ENCODE data around the gene DNMT3A. TPM values are rescaled to one million over a fixed set of nuclear protein-coding genes. Genes with fewer than 3 reads are reported as not detected.

DNMT3A gene
- total and polyA plus RNA-seq, 2 experiments from 2014 or later: 2.5 to 18.4 TPM

- H4K20me1 ChIP-seq (ENCODE audit: insufficient read depth): no peaks in the 10 kb centered on the region
- peak; percentile 25 for DNase-seq
- H3K9ac ChIP-seq: no peak overlapping the region
- H2AFZ ChIP-seq: no peak overlapping the region
- H3K27me3 ChIP-seq (replicated peaks; ENCODE audit: insufficient read depth): no peaks in the 10 kb centered on the region
- H3K4me1 ChIP-seq (ENCODE audit: insufficient read depth): peaks cover 16% of the 10 kb centered on the region
- H3K9me3 ChIP-seq (ENCODE audit: low read depth): no peaks in the 10 kb centered on the region
- H3F3A ChIP-seq (ENCODE audit: insufficient read depth): no peaks in the 10 kb centered on the region
- no peak overlapping the region for H3K4me3 ChIP-seq
- H3K79me2 ChIP-seq (ENCODE audit: insufficient read depth): no peaks in the 10 kb centered on the region
- H3K9me2 ChIP-seq (ENCODE audit: insufficient read depth): no peaks in the 10 kb centered on the region
- in situ Hi-C loops (cut with MboI): no loop called here
- no peak overlapping the region for H3K27ac ChIP-seq
- WGBS, 2 experiments (ENCODE audit: low coverage in 1 of 2, low lambda C conversion rate in 2 of 2, missing lambda C conversion rate in 2 of 2): 8 to 24% methylated on average over 2 of the region's 2 CpGs
- H3K4me2 ChIP-seq (ENCODE audit: unreplicated experiment): no peak overlapping the region
- no peaks in the 10 kb centered on the region for H3K36me3 ChIP-seq (ENCODE audit: low read depth)
- TF ChIP-seq EZH2 (IDR thresholded peaks at IDR 0.05; ENCODE audit: insufficient read depth, poor library complexity, severe bottlenecking) (no peak), EZH2phosphoT487 (IDR thresholded peaks at IDR 0.05; ENCODE audit: insufficient read depth, low read depth) (no peak)
These were observed 6.1 kb upstream of the DNMT3A start for GRCh38 chr2:25347846-25348245.

DNA sequence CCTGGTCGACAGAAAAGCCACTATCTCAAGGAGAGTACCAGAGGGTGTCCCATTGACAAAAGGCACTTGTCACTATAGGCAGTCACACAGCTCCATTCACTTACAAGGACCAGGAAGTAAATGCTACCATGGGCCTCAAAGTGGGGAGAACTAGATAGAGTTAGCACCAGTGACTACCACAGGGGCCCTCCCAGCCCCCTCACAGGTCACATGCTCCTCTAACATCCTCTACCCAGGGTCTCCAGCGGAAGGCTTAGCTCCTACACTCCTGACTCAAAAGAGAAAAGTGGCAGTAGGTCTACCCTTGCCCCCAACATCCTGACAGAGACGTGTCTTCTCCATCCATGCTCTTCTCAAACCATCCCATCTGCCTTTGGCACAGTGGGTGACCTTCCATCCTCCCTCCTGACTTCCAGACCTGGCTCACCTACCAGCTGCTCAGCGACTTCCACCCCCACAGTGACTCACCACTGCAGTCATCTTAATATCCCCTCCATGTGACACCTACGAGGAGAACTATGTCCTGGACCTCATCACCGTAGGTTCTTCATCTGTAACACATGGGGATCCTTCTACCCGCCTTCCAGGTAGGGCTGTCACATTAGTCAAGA lies 5.6 kb upstream of the DNMT3A start:
- in situ Hi-C loops (cut with MboI): no loop called here
- H3K4me1 ChIP-seq (ENCODE audit: insufficient read depth): peaks cover 16% of the 10 kb centered on the region
- WGBS, 2 experiments (ENCODE audit: low coverage in 1 of 2, low lambda C conversion rate in 2 of 2, missing lambda C conversion rate in 2 of 2): 61 to 64% methylated on average over 7 of the region's 7 CpGs

GRCh38 chr2:25343187-25343825 lies 1.6 kb upstream of the DNMT3A start:
- no peak overlapping the region for H3K9ac ChIP-seq
- H3K4me3 ChIP-seq: no peak overlapping the region
- no peak overlapping the region for H2AFZ ChIP-seq
- peaks cover 8% of the 10 kb centered on the region; the same call in 1 of the 2 replicates for H3K4me1 ChIP-seq (ENCODE audit: insufficient read depth)
- H4K20me1 ChIP-seq (ENCODE audit: insufficient read depth): no peaks in the 10 kb centered on the region
- no peak overlapping the region for H3K27ac ChIP-seq
- no peaks in the 10 kb centered on the region for H3K36me3 ChIP-seq (ENCODE audit: low read depth)
- 87 to 88% methylated on average over 20 to 21 of the region's 21 CpGs for WGBS, 2 experiments (ENCODE audit: low coverage in 1 of 2, low lambda C conversion rate in 2 of 2, missing lambda C conversion rate in 2 of 2)
- H3F3A ChIP-seq (ENCODE audit: insufficient read depth): no peaks in the 10 kb centered on the region
- no peak for DNase-seq
- H3K9me3 ChIP-seq (ENCODE audit: low read depth): no peaks in the 10 kb centered on the region
- TF ChIP-seq EZH2 (IDR thresholded peaks at IDR 0.05; ENCODE audit: insufficient read depth, poor library complexity, severe bottlenecking): no peak
- TF ChIP-seq EZH2phosphoT487 (IDR thresholded peaks at IDR 0.05; ENCODE audit: insufficient read depth, low read depth): no peak
- in situ Hi-C loops (cut with MboI): no loop called here
- no peaks in the 10 kb centered on the region; the same call in 1 of the 2 replicates for H3K79me2 ChIP-seq (ENCODE audit: insufficient read depth)
- H3K9me2 ChIP-seq (ENCODE audit: insufficient read depth): no peaks in the 10 kb centered on the region
- no peak overlapping the region for H3K4me2 ChIP-seq (ENCODE audit: unreplicated experiment)
- no peaks in the 10 kb centered on the region for H3K27me3 ChIP-seq (replicated peaks; ENCODE audit: insufficient read depth)

More for the DNA sequence above, 5.6 kb upstream of the DNMT3A start:
- no peaks in the 10 kb centered on the region for H4K20me1 ChIP-seq (ENCODE audit: insufficient read depth)
- H3K4me2 ChIP-seq (ENCODE audit: unreplicated experiment): no peak overlapping the region
- no peaks in the 10 kb centered on the region for H3F3A ChIP-seq (ENCODE audit: insufficient read depth)
- H3K4me3 ChIP-seq: no peak overlapping the region
- no peaks in the 10 kb centered on the region for H3K27me3 ChIP-seq (replicated peaks; ENCODE audit: insufficient read depth)
- no peaks in the 10 kb centered on the region for H3K9me2 ChIP-seq (ENCODE audit: insufficient read depth)
- no peak overlapping the region for H3K27ac ChIP-seq
- no peak overlapping the region for H3K9ac ChIP-seq
- H3K36me3 ChIP-seq (ENCODE audit: low read depth): no peaks in the 10 kb centered on the region
- no peak for TF ChIP-seq EZH2 (IDR thresholded peaks at IDR 0.05; ENCODE audit: insufficient read depth, poor library complexity, severe bottlenecking)
- TF ChIP-seq EZH2phosphoT487 (IDR thresholded peaks at IDR 0.05; ENCODE audit: insufficient read depth, low read depth): no peak
- DNase-seq: peak; percentile 57
- H3K79me2 ChIP-seq (ENCODE audit: insufficient read depth): no peaks in the 10 kb centered on the region
- H3K9me3 ChIP-seq (ENCODE audit: low read depth): no peaks in the 10 kb centered on the region
- H2AFZ ChIP-seq: no peak overlapping the region

DNA sequence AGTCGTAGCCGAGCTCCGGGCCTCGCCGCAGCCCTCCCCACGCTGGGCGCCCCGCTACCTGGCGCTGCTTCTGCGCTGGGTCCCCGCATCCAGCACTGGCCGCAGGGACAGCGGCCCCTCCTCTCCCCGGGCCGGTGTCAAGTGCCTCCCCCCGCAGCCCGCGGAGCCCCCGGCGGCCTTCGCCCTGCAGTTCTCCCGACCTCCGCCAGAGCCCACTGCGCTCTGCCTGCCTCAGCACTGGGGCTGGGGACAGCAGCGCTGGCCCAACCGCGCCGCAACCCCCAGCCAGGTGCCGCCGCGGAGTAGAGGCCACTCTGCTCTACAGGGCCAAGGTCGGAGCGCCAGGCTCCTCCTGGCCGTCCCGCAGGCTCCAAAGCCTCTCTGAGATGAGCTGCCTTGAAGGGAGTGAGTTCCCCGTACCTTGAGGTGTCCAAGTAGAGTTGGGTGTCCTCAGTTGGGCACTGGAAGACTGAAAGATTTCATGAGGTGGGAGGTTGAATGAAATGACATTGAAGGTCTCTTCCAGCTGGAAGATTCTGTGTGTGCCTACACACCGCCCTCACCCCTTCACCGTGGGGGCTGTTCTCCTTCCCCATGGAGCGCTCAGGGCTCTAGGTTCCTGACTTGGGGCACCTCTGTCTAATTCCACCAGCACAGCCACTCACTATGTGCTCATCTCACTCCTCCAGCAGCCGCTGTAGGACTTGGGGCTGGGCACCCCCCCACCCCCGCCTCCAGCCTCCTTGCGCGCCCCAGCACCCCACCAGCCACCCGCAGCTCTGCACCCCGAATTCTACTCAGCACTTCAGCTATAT lies 854 bp upstream of the DNMT3A start:
- TF ChIP-seq EZH2 (IDR thresholded peaks at IDR 0.05; ENCODE audit: insufficient read depth, poor library complexity, severe bottlenecking) (no peak), EZH2phosphoT487 (IDR thresholded peaks at IDR 0.05; ENCODE audit: insufficient read depth, low read depth) (no peak)
- DNase-seq: peak; percentile 90
- Histone ChIP-seq H3K36me3 (ENCODE audit: low read depth) (no peaks in the 10 kb centered on the region), H3K27me3 (replicated peaks; ENCODE audit: insufficient read depth) (no peaks in the 10 kb centered on the region), H3F3A (ENCODE audit: insufficient read depth) (no peaks in the 10 kb centered on the region), H4K20me1 (ENCODE audit: insufficient read depth) (no peaks in the 10 kb centered on the region), H3K79me2 (ENCODE audit: insufficient read depth) (no peaks in the 10 kb centered on the region; the same call in 1 of the 2 replicates), H3K4me1 (ENCODE audit: insufficient read depth) (peaks cover 5% of the 10 kb centered on the region; the same call in 1 of the 2 replicates), H3K27ac (no peak overlapping the region), H2AFZ (peak overlapping the region; percentile 87), H3K9me2 (ENCODE audit: insufficient read depth) (no peaks in the 10 kb centered on the region), H3K9ac (no peak overlapping the region), H3K4me3 (peak overlapping the region; percentile 80), H3K4me2 (ENCODE audit: unreplicated experiment) (peak overlapping the region; percentile 90), H3K9me3 (ENCODE audit: low read depth) (no peaks in the 10 kb centered on the region)
- 18 to 19% methylated on average over 24 to 45 of the region's 45 CpGs for WGBS, 2 experiments (ENCODE audit: low coverage in 1 of 2, low lambda C conversion rate in 2 of 2, missing lambda C conversion rate in 2 of 2)
- in situ Hi-C loops (cut with MboI): no loop called here
